Measurements from ENCODE around the gene UGT1A9. TPM values are rescaled to one million over a fixed set of nuclear protein-coding genes. Genes with fewer than 3 reads are reported as not detected.
"Not testable (repeated sequence)": the region's sequence is repeated elsewhere in the genome, so short reads cannot be mapped to it uniquely, and the experiment has no call there.

UGT1A9 gene
- polyA plus RNA-seq, 1 donor from 2014 or later = not detected

GRCh38 chr2:233691443-233692433 lies 20.0 kb downstream of the UGT1A9 start:
- no peak overlapping the region for H3K27ac Mint-ChIP-seq
- peaks cover 2% of the 10 kb centered on the region for H3K36me3 Mint-ChIP-seq
- peaks cover 0 to 2% (median 0%) of the 10 kb centered on the region in 3 donors for H3K9me3 Mint-ChIP-seq
- no peaks in the 10 kb centered on the region for H3K4me1 Mint-ChIP-seq
- no peak overlapping the region for H3K4me3 Mint-ChIP-seq
- H3K27me3 Mint-ChIP-seq = peaks cover 7% of the 10 kb centered on the region

GRCh38 chr2:233692648-233693047 lies 20.9 kb downstream of the UGT1A9 start, which contains the start of gene UGT1A6:
UGT1A6 (plus strand) TSS chr2:233692890; CDS start chr2:233693005, 115 bp downstream.
- H3K4me3 Mint-ChIP-seq = no peak within 1 kb of the TSS
- peaks cover 2% of the 10 kb centered on the region for H3K36me3 Mint-ChIP-seq
- peaks cover 0 to 2% (median 0%) of the 10 kb centered on the region in 3 donors for H3K9me3 Mint-ChIP-seq
- H3K27ac Mint-ChIP-seq = no peak within 1 kb of the TSS
- peaks cover 3% of the 10 kb centered on the region for H3K27me3 Mint-ChIP-seq
- H3K4me1 Mint-ChIP-seq = no peaks in the 10 kb centered on the region

GRCh38 chr2:233693963-233694362 lies 22.3 kb downstream of the UGT1A9 start:
- Mint-ChIP-seq H3K4me3 (no peak overlapping the region), H3K9me3 (peaks cover 0 to 2% (median 0%) of the 10 kb centered on the region in 3 donors), H3K4me1 (no peaks in the 10 kb centered on the region), H3K27me3 (peaks cover 1% of the 10 kb centered on the region), H3K36me3 (peaks cover 3% of the 10 kb centered on the region), H3K27ac (no peak overlapping the region)

- Mint-ChIP-seq H3K36me3 (peaks cover 3% of the 10 kb centered on the region), H3K4me3 (no peak overlapping the region), H3K9me3 (peaks cover 0 to 2% (median 0%) of the 10 kb centered on the region in 3 donors), H3K27me3 (no peaks in the 10 kb centered on the region), H3K27ac (no peak overlapping the region), H3K4me1 (no peaks in the 10 kb centered on the region)
Measured at GRCh38 chr2:233698740-233699139, 27.0 kb downstream of the UGT1A9 start.

GRCh38 chr2:233699424-233700027 lies 27.8 kb downstream of the UGT1A9 start:
- Mint-ChIP-seq H3K27ac (no peak overlapping the region), H3K4me1 (no peaks in the 10 kb centered on the region), H3K27me3 (no peaks in the 10 kb centered on the region), H3K4me3 (no peak overlapping the region), H3K9me3 (peaks cover 0 to 4% (median 2%) of the 10 kb centered on the region in 3 donors), H3K36me3 (peaks cover 3% of the 10 kb centered on the region)

GRCh38 chr2:233700028-233700635 lies 28.4 kb downstream of the UGT1A9 start:
- Mint-ChIP-seq H3K27me3 (peaks cover 2% of the 10 kb centered on the region), H3K4me3 (no peak overlapping the region), H3K27ac (no peak overlapping the region), H3K9me3 (peaks cover 0 to 4% (median 2%) of the 10 kb centered on the region in 3 donors), H3K36me3 (peaks cover 3% of the 10 kb centered on the region), H3K4me1 (no peaks in the 10 kb centered on the region)

- not testable (repeated sequence) for H3K27ac Mint-ChIP-seq, H3K36me3 Mint-ChIP-seq, H3K9me3 Mint-ChIP-seq, H3K27me3 Mint-ChIP-seq, H3K4me3 Mint-ChIP-seq, H3K4me1 Mint-ChIP-seq
Measured at GRCh38 chr2:233700842-233701241, 29.1 kb downstream of the UGT1A9 start.

GRCh38 chr2:233702238-233702637 lies 30.5 kb downstream of the UGT1A9 start:
- H3K4me1 Mint-ChIP-seq = no peaks in the 10 kb centered on the region
- no peak overlapping the region for H3K4me3 Mint-ChIP-seq
- peaks cover 3% of the 10 kb centered on the region for H3K36me3 Mint-ChIP-seq
- peaks cover 5% of the 10 kb centered on the region for H3K27me3 Mint-ChIP-seq
- H3K27ac Mint-ChIP-seq = no peak overlapping the region
- peaks cover 0 to 4% (median 0%) of the 10 kb centered on the region in 3 donors for H3K9me3 Mint-ChIP-seq

- H3K9me3 Mint-ChIP-seq = peaks cover 0 to 4% (median 0%) of the 10 kb centered on the region in 3 donors
- no peak overlapping the region for H3K27ac Mint-ChIP-seq
- no peak overlapping the region for H3K4me3 Mint-ChIP-seq
- no peaks in the 10 kb centered on the region for H3K4me1 Mint-ChIP-seq
- H3K36me3 Mint-ChIP-seq = no peaks in the 10 kb centered on the region
- H3K27me3 Mint-ChIP-seq = peaks cover 5% of the 10 kb centered on the region
Measured at GRCh38 chr2:233705911-233706506, 34.3 kb downstream of the UGT1A9 start.

- Mint-ChIP-seq H3K27me3 (peaks cover 7% of the 10 kb centered on the region), H3K9me3 (peaks cover 0 to 4% (median 0%) of the 10 kb centered on the region in 3 donors), H3K4me1 (peaks cover 0 to 3% (median 0%) of the 10 kb centered on the region in 3 donors), H3K4me3 (no peak overlapping the region), H3K27ac (no peak overlapping the region), H3K36me3 (no peaks in the 10 kb centered on the region)
Measured at GRCh38 chr2:233706720-233707119, 35.0 kb downstream of the UGT1A9 start.

GRCh38 chr2:233707940-233708644 lies 36.4 kb downstream of the UGT1A9 start:
- Mint-ChIP-seq H3K27me3 (peaks cover 7% of the 10 kb centered on the region), H3K27ac (no peak overlapping the region), H3K4me1 (peaks cover 0 to 3% (median 0%) of the 10 kb centered on the region in 3 donors)

GRCh38 chr2:233708942-233709341 lies 37.2 kb downstream of the UGT1A9 start:
- Mint-ChIP-seq H3K4me1 (peaks cover 0 to 3% (median 0%) of the 10 kb centered on the region in 3 donors), H3K36me3 (no peaks in the 10 kb centered on the region), H3K27ac (no peak overlapping the region), H3K27me3 (peaks cover 7% of the 10 kb centered on the region), H3K4me3 (no peak overlapping the region), H3K9me3 (peaks cover 0 to 4% (median 0%) of the 10 kb centered on the region in 3 donors)

More at GRCh38 chr2:233707940-233708644, 36.4 kb downstream of the UGT1A9 start:
- Mint-ChIP-seq H3K4me3 (no peak overlapping the region), H3K9me3 (peaks cover 0 to 4% (median 0%) of the 10 kb centered on the region in 3 donors), H3K36me3 (no peaks in the 10 kb centered on the region)

GRCh38 chr2:233711312-233712008 lies 39.8 kb downstream of the UGT1A9 start:
- H3K27me3 Mint-ChIP-seq = peaks cover 2% of the 10 kb centered on the region
- H3K36me3 Mint-ChIP-seq = no peaks in the 10 kb centered on the region
- H3K4me1 Mint-ChIP-seq = peaks cover 0 to 3% (median 0%) of the 10 kb centered on the region in 3 donors
- H3K4me3 Mint-ChIP-seq = no peak overlapping the region
- H3K9me3 Mint-ChIP-seq = no peaks in the 10 kb centered on the region
- H3K27ac Mint-ChIP-seq = no peak overlapping the region
